Activated T-cell treated with anti-CD3 and anti-CD28 coated beads, Interleukin-2, amount 50 U/mL, for 4 hours (primary cell): ENCODE results near the gene PILRB. TPM values are rescaled to one million over a fixed set of nuclear protein-coding genes. Genes with fewer than 3 reads are reported as not detected.
"Not testable (repeated sequence)": the region's sequence is repeated elsewhere in the genome, so short reads cannot be mapped to it uniquely, and the experiment has no call there.

Experiments
- ATAC-seq, 2 donors: fragments of 200-7000 bp; cut with Tn5 transposase; one replicate each; pipeline ENCODE4 v1.10.0; 2021
- DNase-seq: peaks from one replicate; pipeline ENCODE4 v3.0.0-alpha.2; 2020
- H3K27me3 Mint-ChIP-seq: one replicate; pipeline ENCODE4 v1.8.0; 2021; ENCODE audit warnings: low read depth, mixed read lengths
- H3K36me3 Mint-ChIP-seq: one replicate; pipeline ENCODE4 v1.8.0; 2022; ENCODE audit warnings: mixed read lengths; ENCODE audit not compliant: insufficient read depth
- H3K4me1 Mint-ChIP-seq: one replicate; pipeline ENCODE4 v1.8.0; 2021; ENCODE audit warnings: low read depth, mixed read lengths
- H3K4me3 Mint-ChIP-seq: one replicate; pipeline ENCODE4 v1.8.0; 2021; ENCODE audit warnings: mild to moderate bottlenecking, moderate library complexity, mixed read lengths
- H3K9me3 Mint-ChIP-seq: one replicate; pipeline ENCODE4 v1.8.0; 2021; ENCODE audit warnings: mixed read lengths
- total RNA-seq, 3 donors: library from RNA; stranded (reverse); gene quantifications; one replicate each; pipeline ENCODE4 v1.2.1, GENCODE V29; 2021

PILRB gene
- total RNA-seq, 3 donors from 2014 or later, result 29.2 to 48.8 (median 34.3) TPM

DNA sequence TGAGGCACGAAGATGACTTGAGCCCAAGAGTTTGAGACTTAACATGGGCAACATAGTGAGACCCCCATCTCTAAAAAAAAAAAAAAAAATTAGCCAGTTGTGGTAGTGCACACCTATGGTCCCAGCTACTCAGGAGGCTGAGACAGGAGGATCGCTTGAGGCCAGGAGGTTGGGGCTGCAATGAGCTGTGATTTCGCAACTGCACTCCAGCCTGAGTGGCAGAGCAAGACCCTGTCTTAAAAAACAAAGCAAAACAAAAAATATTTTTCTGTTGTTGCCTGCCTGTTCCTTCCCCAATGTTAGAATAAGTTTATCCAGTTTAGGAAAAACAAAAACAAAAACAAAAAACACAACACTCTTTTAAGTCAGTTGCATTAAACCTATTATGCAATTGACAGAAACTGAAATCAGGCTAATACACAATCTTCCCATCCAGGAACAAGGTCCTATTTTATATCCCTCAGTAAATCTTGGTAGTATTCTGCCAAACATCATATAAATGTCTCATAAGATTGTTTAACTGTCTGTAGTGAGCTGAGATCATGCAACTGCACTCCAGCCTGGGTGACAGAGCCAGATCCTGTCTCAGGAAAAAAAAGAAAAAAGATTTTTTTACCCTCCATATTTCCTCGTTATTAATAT lies 20.3 kb downstream of the PILRB start:
- no peak overlapping the region for H3K4me3 Mint-ChIP-seq
- ATAC-seq, result no peak
- peaks cover 6% of the 10 kb centered on the region for H3K4me1 Mint-ChIP-seq
- H3K9me3 Mint-ChIP-seq, result no peaks in the 10 kb centered on the region
- no peak for DNase-seq
- H3K36me3 Mint-ChIP-seq, result no peaks in the 10 kb centered on the region
- no peaks in the 10 kb centered on the region for H3K27me3 Mint-ChIP-seq

DNA sequence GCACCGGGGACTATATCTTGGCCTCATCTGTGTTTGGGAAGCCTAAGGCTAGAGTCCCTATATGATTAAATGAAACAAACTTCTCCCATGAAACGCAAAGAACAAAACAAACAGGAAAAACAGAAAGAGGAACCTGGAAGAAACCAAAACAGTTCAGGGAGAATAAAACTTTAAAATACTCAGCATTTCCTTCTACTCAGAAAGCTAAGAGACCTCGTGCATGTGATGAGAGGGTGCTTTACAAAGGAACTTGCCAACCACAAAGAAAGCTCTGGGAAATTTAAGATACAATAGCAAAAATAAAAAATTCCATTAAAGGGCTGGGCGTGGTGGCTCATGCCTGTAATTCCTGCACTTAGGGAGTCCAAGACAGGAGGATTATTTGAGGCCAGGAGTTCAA lies 22.3 kb downstream of the PILRB start:
- Mint-ChIP-seq H3K27me3 (peaks cover 3% of the 10 kb centered on the region), H3K9me3 (no peaks in the 10 kb centered on the region), H3K36me3 (no peaks in the 10 kb centered on the region), H3K4me1 (peaks cover 4% of the 10 kb centered on the region), H3K4me3 (no peak overlapping the region)
- no peak for DNase-seq
- ATAC-seq, result no peak

DNA sequence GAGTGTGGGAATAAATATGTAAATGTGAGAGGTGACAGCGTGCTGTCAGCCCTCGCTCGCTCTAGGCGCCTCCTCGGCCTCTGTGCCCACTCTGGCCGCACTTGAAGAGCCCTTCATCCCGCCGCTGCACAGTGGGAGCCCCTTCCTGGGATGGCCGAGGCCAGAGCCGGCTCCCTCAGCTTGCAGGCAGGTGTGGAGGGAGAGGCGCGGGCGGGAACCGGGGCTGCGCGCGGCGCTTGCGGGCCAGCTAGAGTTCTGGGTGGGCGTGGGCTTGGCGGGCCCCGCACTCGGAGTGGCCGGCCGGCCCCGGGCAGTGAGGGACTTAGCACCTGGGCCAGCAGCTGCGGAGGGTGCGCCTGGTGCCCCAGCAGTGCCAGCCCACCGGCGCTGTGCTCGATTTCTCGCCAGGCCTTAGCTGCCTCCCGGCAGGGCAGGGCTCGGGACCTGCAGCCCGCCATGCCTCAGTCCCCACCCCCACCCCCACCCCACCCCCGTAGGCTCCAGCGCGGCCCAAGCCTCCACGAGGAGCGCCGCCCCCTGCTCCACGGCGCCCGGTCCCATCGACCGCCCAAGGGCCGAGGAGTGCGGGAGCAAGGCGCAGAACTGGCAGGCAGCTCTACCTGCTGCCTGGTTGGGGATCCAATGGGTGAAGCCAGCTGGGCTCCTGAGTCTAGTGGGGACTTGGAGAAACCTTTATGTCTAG lies 23.8 kb downstream of the PILRB start:
- DNase-seq, ATAC-seq, H3K4me1 Mint-ChIP-seq: not testable (repeated sequence)

DNA sequence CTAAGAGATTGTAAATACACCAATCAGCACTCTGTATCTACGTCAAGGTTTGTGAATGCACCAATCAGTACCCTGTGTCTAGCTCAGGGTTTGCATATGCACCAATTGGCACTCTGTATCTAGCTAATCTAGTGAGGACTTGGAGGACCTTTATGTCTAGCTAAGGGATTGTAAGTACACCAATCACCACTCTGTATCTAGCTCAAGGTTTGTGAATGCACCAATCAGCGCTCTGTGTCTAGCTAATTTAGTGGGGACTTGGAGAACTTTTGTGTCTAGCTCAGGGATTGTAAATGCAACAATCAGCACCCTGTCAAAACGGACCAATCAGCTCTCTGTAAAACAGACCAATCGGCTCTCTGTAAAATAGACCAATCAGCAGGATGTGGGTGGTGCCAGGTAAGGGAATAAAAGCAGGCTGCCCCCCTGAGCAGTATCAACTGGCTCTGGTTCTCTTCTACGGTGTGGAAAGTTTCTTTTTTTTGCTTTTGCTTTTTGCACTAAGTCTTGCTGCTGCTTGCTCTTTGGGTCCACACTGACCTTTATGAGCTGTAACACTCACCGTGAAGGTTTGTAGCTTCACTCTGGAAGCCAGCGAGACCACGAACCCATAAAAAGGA lies 24.4 kb downstream of the PILRB start:
- H3K9me3 Mint-ChIP-seq, H3K4me1 Mint-ChIP-seq: not testable (repeated sequence)
- peak in 1 of 2 donors; percentile 10 for ATAC-seq

More for the DNA sequence above, 23.8 kb downstream of the PILRB start:
- H3K9me3 Mint-ChIP-seq, H3K36me3 Mint-ChIP-seq, H3K4me3 Mint-ChIP-seq, H3K27me3 Mint-ChIP-seq: not testable (repeated sequence)

DNA sequence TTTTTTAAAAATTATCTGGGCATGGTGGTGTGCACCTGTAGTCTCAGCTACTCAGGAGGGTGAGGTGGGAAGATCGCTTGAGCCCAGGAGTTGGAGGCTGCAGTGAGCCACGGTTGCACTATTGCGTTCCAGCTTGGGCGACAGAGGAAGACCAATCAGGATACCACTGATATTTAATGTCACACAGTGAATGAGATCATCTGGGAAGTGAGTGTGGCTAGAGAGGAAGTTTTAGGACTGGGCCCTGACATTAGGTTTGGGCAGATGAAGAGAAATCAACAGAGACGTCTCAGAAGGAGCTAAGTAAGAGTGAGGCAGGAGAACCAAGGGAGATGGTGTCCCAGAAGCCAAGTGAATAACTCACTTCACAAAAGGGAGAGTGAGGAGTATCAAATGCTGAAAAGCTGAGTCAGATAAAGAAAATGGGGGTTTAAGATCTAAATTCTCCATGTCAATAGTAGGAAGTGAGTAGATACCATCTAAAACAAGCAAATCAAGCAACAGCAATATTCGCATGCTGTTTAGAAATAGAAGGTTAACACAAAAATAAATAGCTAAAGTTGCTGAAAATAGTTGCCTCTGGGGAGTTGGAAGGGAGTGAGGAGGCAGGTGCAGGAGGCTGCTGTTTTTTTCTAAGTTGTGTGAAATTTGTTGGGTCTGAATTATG lies 26.8 kb downstream of the PILRB start:
- no peak for ATAC-seq
- H3K27me3 Mint-ChIP-seq, result peaks cover 8% of the 10 kb centered on the region
- no peak overlapping the region for H3K4me3 Mint-ChIP-seq
- no peaks in the 10 kb centered on the region for H3K36me3 Mint-ChIP-seq
- no peak for DNase-seq
- H3K9me3 Mint-ChIP-seq, result no peaks in the 10 kb centered on the region
- H3K4me1 Mint-ChIP-seq, result peaks cover 2% of the 10 kb centered on the region

More for the DNA sequence above, 24.4 kb downstream of the PILRB start:
- DNase-seq, H3K27me3 Mint-ChIP-seq, H3K4me3 Mint-ChIP-seq, H3K36me3 Mint-ChIP-seq: not testable (repeated sequence)

DNA sequence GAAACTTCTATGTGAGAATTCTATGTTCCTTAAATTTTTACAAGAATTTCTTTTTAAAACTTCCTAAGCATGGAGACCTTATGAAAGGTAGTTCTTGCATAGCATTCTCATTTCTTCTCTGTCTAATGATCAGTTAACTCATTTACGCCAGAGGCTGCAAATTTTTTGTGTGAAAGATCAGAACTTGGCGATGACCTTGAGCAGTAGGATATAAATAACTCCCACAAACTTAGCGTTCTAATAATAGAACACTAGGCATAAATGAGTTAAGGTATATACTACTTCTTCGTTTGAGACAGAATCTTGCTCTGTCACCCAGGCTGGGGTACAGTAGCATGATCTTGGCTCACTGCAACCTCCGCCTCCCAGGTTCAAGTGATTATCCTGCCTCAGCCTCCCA lies 29.0 kb downstream of the PILRB start:
- Mint-ChIP-seq H3K27me3 (peaks cover 17% of the 10 kb centered on the region), H3K4me3 (no peak overlapping the region), H3K4me1 (peaks cover 2% of the 10 kb centered on the region), H3K9me3 (no peaks in the 10 kb centered on the region), H3K36me3 (no peaks in the 10 kb centered on the region)
- DNase-seq (no peak), ATAC-seq (no peak)

DNA sequence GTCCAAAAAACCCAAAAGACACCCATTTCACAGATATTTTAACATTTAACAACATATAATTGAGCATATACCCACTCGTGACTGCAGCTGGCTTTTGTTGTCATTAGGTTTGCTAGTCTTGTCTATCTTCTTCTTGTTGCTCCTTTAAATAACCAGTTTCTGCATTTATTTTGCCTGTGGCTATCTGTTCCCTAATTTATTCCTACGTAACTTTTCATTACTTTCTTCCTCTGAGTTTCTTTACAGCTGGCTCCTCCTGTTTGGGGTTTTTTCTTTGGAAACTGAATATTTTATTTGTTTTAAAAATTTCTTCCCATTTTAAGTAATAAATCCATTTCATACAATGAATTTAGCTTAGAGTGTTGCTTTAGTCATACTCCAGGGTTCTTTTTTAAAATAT lies 29.8 kb downstream of the PILRB start:
- DNase-seq (no peak), ATAC-seq (no peak)
- Mint-ChIP-seq H3K36me3 (no peaks in the 10 kb centered on the region), H3K4me1 (peaks cover 2% of the 10 kb centered on the region), H3K9me3 (no peaks in the 10 kb centered on the region), H3K4me3 (no peak overlapping the region), H3K27me3 (peaks cover 17% of the 10 kb centered on the region)

DNA sequence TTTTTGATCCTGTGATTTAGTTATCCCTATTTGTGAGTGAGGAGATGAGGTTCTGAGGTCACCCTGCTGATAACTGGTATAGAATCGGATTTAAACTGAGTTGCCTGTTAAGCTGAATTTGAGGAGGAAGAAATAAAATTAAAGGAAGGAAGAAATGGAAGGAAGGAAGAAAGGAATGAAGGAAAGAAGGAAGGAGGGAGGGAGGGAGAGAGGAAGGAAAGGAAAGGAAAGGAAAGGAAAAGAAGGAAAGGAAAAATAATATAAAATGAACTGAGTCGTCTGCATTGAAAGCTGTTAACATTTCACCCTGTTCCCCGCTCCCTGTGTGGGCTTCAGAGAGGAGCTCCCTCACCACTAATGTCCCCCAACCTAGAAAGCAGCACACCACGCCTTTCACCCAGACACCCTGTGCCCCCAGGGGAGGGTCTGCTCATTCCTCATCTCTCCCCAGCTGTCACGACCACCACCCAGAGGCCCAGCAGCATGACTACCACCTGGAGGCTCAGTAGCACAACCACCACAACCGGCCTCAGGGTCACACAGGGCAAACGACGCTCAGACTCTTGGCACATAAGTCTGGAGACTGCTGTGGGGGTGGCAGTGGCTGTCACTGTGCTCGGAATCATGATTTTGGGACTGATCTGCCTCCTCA lies 31.6 kb downstream of the PILRB start:
- no peak for ATAC-seq
- Mint-ChIP-seq H3K27me3 (peaks cover 14% of the 10 kb centered on the region), H3K9me3 (no peaks in the 10 kb centered on the region)

DNA sequence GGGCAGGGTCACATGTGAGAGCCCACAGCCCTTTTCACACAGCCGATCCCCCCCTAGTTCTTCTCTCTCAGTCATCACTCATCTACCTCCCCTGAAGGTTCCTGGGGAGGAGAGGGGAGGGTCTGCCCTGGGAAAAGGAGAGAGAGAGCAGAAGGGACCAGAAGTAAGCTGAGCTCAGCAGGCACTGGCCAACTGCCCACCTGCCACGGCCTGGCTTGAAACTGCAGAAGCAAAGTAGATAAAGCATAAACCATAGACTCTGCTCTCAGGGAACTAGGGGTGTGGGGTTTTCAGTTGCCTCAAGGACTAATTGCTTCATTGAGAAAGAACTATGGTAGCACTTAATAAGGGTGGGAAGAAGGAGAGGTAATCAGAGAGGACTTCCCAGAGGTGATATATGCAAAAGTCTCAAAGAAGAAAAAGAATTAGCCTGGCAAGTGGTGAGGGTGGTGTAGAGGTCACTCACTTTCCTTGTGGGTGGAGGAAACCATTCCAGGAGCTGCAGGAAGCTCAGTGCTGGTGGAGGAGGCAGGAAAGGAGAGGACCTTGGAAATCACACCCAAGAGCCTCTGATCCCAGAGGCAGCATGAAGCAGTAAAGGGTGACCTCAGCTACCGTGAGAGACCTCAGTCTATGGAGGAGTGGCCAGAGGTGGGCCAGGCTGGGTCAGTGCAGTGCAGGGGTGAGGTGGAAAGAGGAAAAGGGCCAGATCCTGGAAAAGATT lies 32.5 kb downstream of the PILRB start:
- Mint-ChIP-seq H3K4me1 (peaks cover under 1% of the 10 kb centered on the region), H3K36me3 (no peaks in the 10 kb centered on the region), H3K4me3 (no peak overlapping the region), H3K27me3 (peaks cover 14% of the 10 kb centered on the region), H3K9me3 (no peaks in the 10 kb centered on the region)
- DNase-seq (no peak), ATAC-seq (no peak)

More for the DNA sequence above, 31.6 kb downstream of the PILRB start:
- no peak for DNase-seq
- no peaks in the 10 kb centered on the region for H3K36me3 Mint-ChIP-seq
- no peak overlapping the region for H3K4me3 Mint-ChIP-seq
- peaks cover 2% of the 10 kb centered on the region for H3K4me1 Mint-ChIP-seq

DNA sequence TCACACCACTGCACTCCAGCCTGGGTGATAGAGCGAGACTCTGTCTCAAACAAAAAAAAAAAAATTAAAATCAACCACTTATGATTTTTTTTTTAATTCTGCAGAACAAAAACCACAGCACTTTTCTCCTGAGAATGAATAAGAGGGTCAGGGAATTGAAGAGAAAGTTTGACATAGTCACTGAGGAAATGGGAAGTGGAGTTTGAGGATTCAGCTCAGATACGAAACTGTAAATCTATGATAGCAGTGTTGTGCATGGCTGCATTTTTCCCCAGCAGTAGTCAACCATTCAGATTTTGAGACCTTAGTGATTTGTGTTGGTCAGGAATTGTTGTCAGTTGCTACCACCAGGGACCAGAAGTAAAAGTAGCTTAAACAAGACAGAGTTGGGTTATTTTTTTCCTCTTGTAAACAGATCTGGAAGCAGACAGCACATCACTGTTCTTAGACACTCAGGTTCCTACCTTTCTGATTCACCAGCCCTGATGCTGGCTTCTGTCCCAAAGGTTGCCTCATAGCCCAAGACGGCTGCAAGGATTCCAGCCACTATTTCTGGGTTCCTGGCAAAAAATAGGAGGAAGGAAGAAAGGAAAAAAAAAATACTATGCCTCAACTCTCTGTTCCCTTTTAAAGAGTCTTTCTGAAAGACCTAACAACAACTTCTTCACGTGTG lies 35.5 kb downstream of the PILRB start:
- no peaks in the 10 kb centered on the region for H3K9me3 Mint-ChIP-seq
- no peaks in the 10 kb centered on the region for H3K36me3 Mint-ChIP-seq
- H3K4me3 Mint-ChIP-seq, result no peak overlapping the region
- peaks cover 14% of the 10 kb centered on the region for H3K27me3 Mint-ChIP-seq
- H3K4me1 Mint-ChIP-seq, result peaks cover 20% of the 10 kb centered on the region
- no peak for DNase-seq
- no peak for ATAC-seq

DNA sequence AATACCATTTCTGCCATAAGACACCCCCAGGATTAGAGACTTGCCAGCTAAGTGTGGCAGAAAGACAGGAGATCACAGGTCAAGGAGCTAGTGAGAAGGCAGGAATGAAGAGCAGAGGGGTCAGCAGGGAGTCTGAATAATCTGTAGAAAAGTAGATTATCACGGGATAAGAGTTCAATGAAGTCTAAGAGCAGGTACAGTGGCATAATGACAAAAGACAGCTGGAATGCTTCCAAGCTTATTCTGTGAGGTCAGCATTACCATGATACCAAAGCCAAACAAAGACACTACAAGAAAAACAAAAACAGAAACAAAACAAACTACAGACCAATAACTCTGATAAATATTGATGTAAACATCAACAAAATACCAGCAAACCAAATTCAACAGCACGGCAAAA lies 36.2 kb downstream of the PILRB start:
- Mint-ChIP-seq H3K36me3 (no peaks in the 10 kb centered on the region), H3K4me1 (peaks cover 22% of the 10 kb centered on the region), H3K27me3 (peaks cover 14% of the 10 kb centered on the region), H3K9me3 (no peaks in the 10 kb centered on the region), H3K4me3 (no peak overlapping the region)
- DNase-seq (no peak), ATAC-seq (no peak)

DNA sequence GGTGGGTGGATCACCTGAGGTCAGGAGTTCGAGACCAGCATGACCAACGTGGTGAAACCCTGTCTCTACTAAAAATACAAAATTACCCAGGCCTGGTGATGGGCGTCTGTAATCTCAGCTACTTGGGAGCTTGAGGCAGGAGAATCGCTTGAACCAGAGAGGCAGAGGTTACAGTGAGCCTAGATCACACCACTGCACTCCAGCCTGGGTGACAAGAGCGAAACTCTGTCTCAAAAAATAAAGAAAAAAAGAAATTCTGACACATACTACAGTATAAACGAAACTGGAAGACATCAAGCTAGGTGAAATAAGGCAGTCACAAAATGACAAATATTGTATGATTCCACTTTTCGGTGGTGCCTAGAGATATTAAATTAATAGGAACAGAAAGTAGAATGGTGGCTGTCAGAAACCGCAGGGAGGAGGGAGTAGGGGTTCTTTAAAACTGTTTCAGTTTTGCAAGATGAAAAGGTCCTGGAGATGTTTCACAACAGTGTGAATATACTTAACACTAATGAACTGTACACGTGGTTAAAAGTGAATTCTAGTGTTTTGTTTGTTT lies 38.6 kb downstream of the PILRB start:
- Mint-ChIP-seq H3K27me3 (no peaks in the 10 kb centered on the region), H3K9me3 (no peaks in the 10 kb centered on the region), H3K4me3 (peak overlapping the region; percentile 47), H3K36me3 (peaks cover 7% of the 10 kb centered on the region), H3K4me1 (peaks cover 22% of the 10 kb centered on the region)
- DNase-seq (no peak), ATAC-seq (peak; percentile 97 to 98)
